Measurements from ENCODE around the gene HECTD2. TPM values are rescaled to one million over a fixed set of nuclear protein-coding genes. Genes with fewer than 3 reads are reported as not detected.
A peak's percentile ranks its signal among the peaks of the same experiment; 100 is the strongest.
"Not testable (repeated sequence)": the region's sequence is repeated elsewhere in the genome, so short reads cannot be mapped to it uniquely, and the experiment has no call there.

Gene HECTD2
- total and polyA plus RNA-seq, 3 experiments from 2014 or later = 1.1 to 9.2 (median 8.1) TPM

DNA sequence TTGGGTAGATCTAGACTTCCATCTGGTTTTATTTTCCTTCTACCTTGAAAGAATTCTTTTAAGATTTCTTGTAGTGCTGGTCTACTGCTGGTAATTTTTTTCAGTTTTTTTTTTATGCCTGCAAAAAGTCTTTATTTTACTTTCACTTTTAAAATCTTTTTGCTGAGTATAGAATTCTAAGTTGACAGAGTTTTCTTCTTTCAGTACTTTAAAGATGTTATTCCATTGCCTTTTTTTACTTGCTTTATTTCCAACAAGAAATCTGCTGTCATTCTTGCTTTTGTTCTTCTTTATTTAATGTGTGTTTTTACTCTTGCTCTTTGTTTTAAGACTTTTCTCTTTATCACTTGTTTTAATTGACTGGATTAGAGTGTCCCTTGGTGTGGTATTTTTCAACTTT is 36.1 kb upstream of the HECTD2 start:
- H3K27ac Mint-ChIP-seq = no peak overlapping the region
- H3K4me1 ChIP-seq (ENCODE audit: insufficient read depth, low read length) = peaks cover 8% of the 10 kb centered on the region
- H3K36me3 ChIP-seq (ENCODE audit: insufficient read depth, low read length) = no peaks in the 10 kb centered on the region
- DNase-seq = no peak
- peaks cover 0 to 3% (median 0%) of the 10 kb centered on the region in 3 donors for H3K36me3 Mint-ChIP-seq
- H3K27me3 Mint-ChIP-seq = peaks cover 13 to 24% of the 10 kb centered on the region in 2 donors
- CTCF ChIA-PET = no interaction called here
- peaks cover 13 to 15% (median 15%) of the 10 kb centered on the region in 3 donors for H3K4me1 Mint-ChIP-seq
- H3K9me3 ChIP-seq (ENCODE audit: low read length) = peaks cover 11% of the 10 kb centered on the region
- H3K4me3 Mint-ChIP-seq = no peak overlapping the region
- H3K27ac ChIP-seq (ENCODE audit: low read depth, low read length) = no peak overlapping the region
- H3K27me3 ChIP-seq (ENCODE audit: insufficient read depth, low read length, poor library complexity, severe bottlenecking) = no peaks in the 10 kb centered on the region
- no peak overlapping the region for H3K4me3 ChIP-seq (ENCODE audit: low read length)
- POLR2A ChIA-PET = no interaction called here
- H3K9me3 Mint-ChIP-seq = peaks cover 19 to 45% (median 38%) of the 10 kb centered on the region in 5 donors

DNA sequence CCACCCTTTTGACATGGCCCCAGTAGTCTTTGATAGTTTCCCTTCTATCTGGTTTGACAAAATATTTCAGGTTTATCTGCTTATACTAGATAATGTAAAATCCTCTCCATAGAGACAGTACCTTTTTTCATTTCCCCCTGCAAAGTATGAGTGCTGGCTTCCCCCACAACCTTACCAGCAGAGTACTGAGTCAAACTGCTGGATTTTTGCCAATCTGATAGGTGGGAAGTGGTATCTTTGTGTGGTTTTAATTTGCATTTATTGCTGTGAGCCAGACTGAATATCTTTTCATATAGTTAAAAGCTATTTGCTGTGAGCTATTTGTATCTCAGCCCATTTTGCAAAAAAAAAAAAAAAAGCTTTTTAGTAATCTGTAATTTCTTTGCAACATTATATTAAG is 32.1 kb upstream of the HECTD2 start:
- Mint-ChIP-seq H3K36me3 (peaks cover 0 to 15% (median 0%) of the 10 kb centered on the region in 3 donors), H3K27ac (peak overlapping the region in 1 of 8 donors; percentile 20), H3K4me1 (peaks cover 21 to 30% (median 25%) of the 10 kb centered on the region in 3 donors), H3K27me3 (peaks cover 10 to 16% of the 10 kb centered on the region in 2 donors), H3K9me3 (peaks cover 19 to 40% (median 38%) of the 10 kb centered on the region in 5 donors), H3K4me3 (peak overlapping the region in 2 of 7 donors; percentile 9 to 13)
- CTCF ChIA-PET = interaction anchor here (0.9 to 2.6 kb wide), 6 partner anchors 8 to 80 kb away, joined by 3 to 8 read pairs (median 3); no protein-coding TSS in a partner anchor
- POLR2A ChIA-PET = interaction anchor here (0.6 to 1.2 kb wide), 4 partner anchors 31 to 1133 kb away, joined by 3 to 6 read pairs (median 4); no protein-coding TSS in a partner anchor
- H3K9me3 ChIP-seq (ENCODE audit: low read length) = peaks cover 11% of the 10 kb centered on the region
- no peaks in the 10 kb centered on the region for H3K27me3 ChIP-seq (ENCODE audit: insufficient read depth, low read length, poor library complexity, severe bottlenecking)
- no peaks in the 10 kb centered on the region for H3K36me3 ChIP-seq (ENCODE audit: insufficient read depth, low read length)
- DNase-seq = peak in 4 of 5 donors; percentile 6 to 74 (median 64)
- H3K4me1 ChIP-seq (ENCODE audit: insufficient read depth, low read length) = peaks cover 9% of the 10 kb centered on the region
- H3K27ac ChIP-seq (ENCODE audit: low read depth, low read length) = no peak overlapping the region
- no peak overlapping the region for H3K4me3 ChIP-seq (ENCODE audit: low read length)

DNA sequence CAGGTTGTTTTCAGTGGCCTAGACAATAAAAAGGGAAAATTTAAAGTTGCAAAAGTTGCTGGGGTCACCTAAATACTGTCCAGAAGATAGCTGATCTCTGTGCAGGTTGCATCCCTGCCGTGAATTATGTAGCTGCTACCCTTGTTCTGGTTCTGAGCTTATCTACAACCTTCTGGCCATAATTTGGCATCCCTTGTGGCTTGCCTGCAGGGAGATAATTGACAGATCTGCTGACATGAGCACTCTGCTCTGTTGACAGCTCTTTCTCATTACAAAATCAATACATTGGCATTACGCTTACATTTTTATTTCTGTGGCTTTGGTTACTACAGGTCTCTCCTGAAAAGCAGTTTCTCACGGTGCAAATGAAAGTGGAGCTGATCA is 29.3 kb upstream of the HECTD2 start:
- H3K27ac ChIP-seq (ENCODE audit: low read depth, low read length) = no peak overlapping the region
- Mint-ChIP-seq H3K27me3 (peaks cover 12 to 20% of the 10 kb centered on the region in 2 donors), H3K27ac (no peak overlapping the region), H3K4me1 (peaks cover 21 to 30% (median 25%) of the 10 kb centered on the region in 3 donors), H3K4me3 (no peak overlapping the region), H3K9me3 (peaks cover 0 to 17% (median 15%) of the 10 kb centered on the region in 5 donors), H3K36me3 (peaks cover 0 to 11% (median 0%) of the 10 kb centered on the region in 3 donors)
- peaks cover 6% of the 10 kb centered on the region for H3K9me3 ChIP-seq (ENCODE audit: low read length)
- H3K27me3 ChIP-seq (ENCODE audit: insufficient read depth, low read length, poor library complexity, severe bottlenecking) = no peaks in the 10 kb centered on the region
- H3K36me3 ChIP-seq (ENCODE audit: insufficient read depth, low read length) = no peaks in the 10 kb centered on the region
- CTCF ChIA-PET = no interaction called here
- H3K4me3 ChIP-seq (ENCODE audit: low read length) = no peak overlapping the region
- DNase-seq = no peak
- H3K4me1 ChIP-seq (ENCODE audit: insufficient read depth, low read length) = peaks cover 9% of the 10 kb centered on the region
- POLR2A ChIA-PET = no interaction called here

DNA sequence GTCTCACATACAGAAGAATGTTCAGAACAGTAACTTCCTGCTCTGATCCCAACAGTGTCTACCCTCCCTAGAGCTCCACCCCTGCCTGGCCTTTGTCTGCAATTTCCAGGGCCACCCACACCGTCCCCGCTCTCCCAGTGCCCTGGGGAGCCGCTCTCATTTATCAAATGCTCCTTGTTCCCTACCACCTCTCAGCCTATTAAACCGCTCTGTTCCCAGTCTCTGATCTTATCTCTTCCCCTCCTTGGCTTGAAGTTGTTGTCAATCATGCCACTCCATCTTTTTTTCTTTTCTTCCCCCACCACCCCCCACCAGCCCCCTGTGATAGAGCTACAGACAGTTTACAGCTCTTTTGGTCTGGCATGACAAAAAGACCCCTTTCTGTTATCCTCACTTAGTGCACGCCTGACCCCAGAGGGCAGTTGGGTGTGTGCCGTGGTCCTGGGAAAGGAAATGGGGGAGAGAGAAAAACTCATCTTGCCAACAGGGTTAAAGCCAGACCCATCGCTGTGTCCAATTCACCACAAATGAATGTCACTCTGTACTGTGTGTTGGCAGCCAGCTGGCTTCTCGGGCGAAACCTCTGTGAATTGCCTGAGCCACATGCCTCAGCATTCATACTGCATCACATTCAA is 28.8 kb upstream of the HECTD2 start:
- no peak for DNase-seq
- peaks cover 9% of the 10 kb centered on the region for H3K4me1 ChIP-seq (ENCODE audit: insufficient read depth, low read length)
- H3K9me3 Mint-ChIP-seq = peaks cover 0 to 14% (median 9%) of the 10 kb centered on the region in 5 donors
- no peaks in the 10 kb centered on the region for H3K36me3 ChIP-seq (ENCODE audit: insufficient read depth, low read length)
- peaks cover 0 to 11% (median 0%) of the 10 kb centered on the region in 3 donors for H3K36me3 Mint-ChIP-seq
- ChIA-PET POLR2A (no interaction called here), CTCF (interaction anchor here (1.3 kb wide), 1 partner anchor 10 kb away, joined by 5 read pairs; no protein-coding TSS in a partner anchor)
- no peak overlapping the region for H3K27ac ChIP-seq (ENCODE audit: low read depth, low read length)
- no peak overlapping the region for H3K4me3 ChIP-seq (ENCODE audit: low read length)
- no peak overlapping the region for H3K4me3 Mint-ChIP-seq
- H3K27ac Mint-ChIP-seq = no peak overlapping the region
- peaks cover 21 to 30% (median 25%) of the 10 kb centered on the region in 3 donors for H3K4me1 Mint-ChIP-seq
- H3K27me3 Mint-ChIP-seq = peaks cover 12 to 21% of the 10 kb centered on the region in 2 donors
- H3K9me3 ChIP-seq (ENCODE audit: low read length) = peaks cover 6% of the 10 kb centered on the region
- H3K27me3 ChIP-seq (ENCODE audit: insufficient read depth, low read length, poor library complexity, severe bottlenecking) = no peaks in the 10 kb centered on the region

DNA sequence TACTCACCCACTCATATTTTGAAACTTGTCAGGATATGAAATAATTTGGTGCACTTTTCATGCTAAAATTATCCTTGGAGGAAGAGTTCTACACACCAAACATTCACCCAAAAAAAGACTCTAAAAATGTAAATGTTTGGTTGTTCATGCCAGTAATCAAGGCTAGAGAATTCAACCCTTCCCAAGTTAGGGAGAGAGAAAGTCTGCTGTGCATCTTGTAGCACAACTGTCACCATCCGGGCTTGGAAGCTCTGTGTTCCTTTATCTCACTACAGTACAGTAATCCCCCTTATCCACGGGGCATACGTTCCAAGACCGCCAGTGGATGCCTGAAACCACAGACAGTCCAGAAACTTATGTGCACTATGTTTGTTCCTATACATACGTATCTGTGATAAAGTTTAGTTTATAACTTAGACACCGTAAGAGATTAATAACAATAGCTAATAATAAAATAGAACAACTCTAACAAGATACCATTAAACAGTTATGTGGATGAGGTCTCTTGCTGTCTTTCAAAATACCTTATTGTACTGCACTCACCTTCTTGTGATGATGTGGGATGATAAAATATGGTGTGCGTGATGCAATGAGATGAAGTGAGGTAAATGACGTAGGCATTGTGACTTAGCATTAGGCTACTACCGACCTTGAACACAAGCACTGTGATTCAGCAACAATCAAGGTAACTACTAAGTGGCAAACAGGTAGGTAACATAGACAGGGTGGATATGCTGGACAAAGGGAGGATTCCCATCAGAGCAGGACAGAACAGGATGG is 24.6 kb upstream of the HECTD2 start:
- Mint-ChIP-seq H3K9me3 (no peaks in the 10 kb centered on the region), H3K27me3 (peaks cover 14 to 32% of the 10 kb centered on the region in 2 donors), H3K27ac (no peak overlapping the region), H3K36me3 (peaks cover 0 to 4% (median 0%) of the 10 kb centered on the region in 3 donors), H3K4me3 (no peak overlapping the region), H3K4me1 (peaks cover 4 to 7% (median 5%) of the 10 kb centered on the region in 3 donors)
- H3K4me3 ChIP-seq (ENCODE audit: low read length) = no peak overlapping the region
- ChIA-PET CTCF (interaction anchor here (1.0 to 1.3 kb wide), 2 partner anchors 7 to 87 kb away, joined by 3 to 4 read pairs; no protein-coding TSS in a partner anchor), POLR2A (interaction anchor here (0.6 kb wide), 1 partner anchor 408 kb away, joined by 4 read pairs; no protein-coding TSS in a partner anchor)
- H3K9me3 ChIP-seq (ENCODE audit: low read length) = no peaks in the 10 kb centered on the region
- H3K36me3 ChIP-seq (ENCODE audit: insufficient read depth, low read length) = no peaks in the 10 kb centered on the region
- peaks cover 5% of the 10 kb centered on the region for H3K4me1 ChIP-seq (ENCODE audit: insufficient read depth, low read length)
- no peak for DNase-seq
- no peaks in the 10 kb centered on the region for H3K27me3 ChIP-seq (ENCODE audit: insufficient read depth, low read length, poor library complexity, severe bottlenecking)
- no peak overlapping the region for H3K27ac ChIP-seq (ENCODE audit: low read depth, low read length)

DNA sequence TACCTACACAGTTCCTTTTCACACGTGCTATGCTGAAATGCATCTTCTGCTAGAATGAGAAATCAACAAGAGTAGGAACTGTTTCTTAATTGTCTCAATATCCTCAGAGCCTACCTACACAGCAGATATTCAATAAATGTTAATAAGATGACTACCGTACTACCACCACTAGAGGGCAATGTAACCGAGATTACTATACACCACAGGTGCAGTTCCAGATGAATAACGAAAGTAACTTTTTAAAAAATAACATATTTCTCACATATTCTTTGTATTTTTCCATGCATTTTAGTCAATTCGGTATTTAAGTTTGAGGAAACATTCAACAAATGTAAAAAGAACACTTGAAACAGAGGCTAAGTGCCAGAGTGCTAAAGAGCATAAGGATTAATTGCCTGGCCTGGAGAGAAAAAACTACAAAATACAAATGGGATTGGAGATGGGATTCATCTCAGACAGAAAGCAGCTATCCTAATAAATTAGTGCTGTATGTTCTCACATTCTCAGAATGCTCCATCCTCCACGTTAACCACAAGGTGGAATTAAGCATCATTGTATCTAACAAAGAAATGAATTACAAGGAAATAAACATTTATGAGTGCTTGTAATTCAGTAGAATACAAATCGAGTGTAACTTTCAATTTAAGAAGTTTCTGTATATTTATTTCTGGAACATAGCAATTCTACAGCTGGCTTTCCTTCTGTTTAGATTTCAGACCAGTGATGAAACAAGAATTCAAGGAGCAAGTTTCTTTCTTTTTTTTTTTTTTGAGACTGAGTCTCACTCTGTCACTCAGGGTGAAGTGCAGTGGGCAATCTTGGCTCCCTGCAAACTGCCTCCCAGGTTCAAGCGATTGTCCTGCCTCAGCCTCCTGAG is 20.3 kb upstream of the HECTD2 start:
- Histone ChIP-seq H3K27me3 (ENCODE audit: insufficient read depth, low read length, poor library complexity, severe bottlenecking) (no peaks in the 10 kb centered on the region), H3K4me3 (ENCODE audit: low read length) (no peak overlapping the region), H3K27ac (ENCODE audit: low read depth, low read length) (no peak overlapping the region), H3K4me1 (ENCODE audit: insufficient read depth, low read length) (peaks cover 5% of the 10 kb centered on the region), H3K9me3 (ENCODE audit: low read length) (no peaks in the 10 kb centered on the region), H3K36me3 (ENCODE audit: insufficient read depth, low read length) (no peaks in the 10 kb centered on the region)
- Mint-ChIP-seq H3K36me3 (no peaks in the 10 kb centered on the region), H3K27me3 (peaks cover 8 to 30% of the 10 kb centered on the region in 2 donors), H3K9me3 (no peaks in the 10 kb centered on the region), H3K4me1 (peaks cover 4 to 10% (median 8%) of the 10 kb centered on the region in 3 donors), H3K4me3 (peak overlapping the region in 1 of 7 donors; percentile 46), H3K27ac (peak overlapping the region in 2 of 8 donors; percentile 5 to 64)
- CTCF ChIA-PET = interaction anchor here (0.6 to 2.2 kb wide), 7 partner anchors 8 to 533 kb away, joined by 3 to 8 read pairs (median 4); partner anchors contain the start of gene BTAF1
- POLR2A ChIA-PET = no interaction called here
- peak in 3 of 5 donors; percentile 50 to 64 (median 61) for DNase-seq

DNA sequence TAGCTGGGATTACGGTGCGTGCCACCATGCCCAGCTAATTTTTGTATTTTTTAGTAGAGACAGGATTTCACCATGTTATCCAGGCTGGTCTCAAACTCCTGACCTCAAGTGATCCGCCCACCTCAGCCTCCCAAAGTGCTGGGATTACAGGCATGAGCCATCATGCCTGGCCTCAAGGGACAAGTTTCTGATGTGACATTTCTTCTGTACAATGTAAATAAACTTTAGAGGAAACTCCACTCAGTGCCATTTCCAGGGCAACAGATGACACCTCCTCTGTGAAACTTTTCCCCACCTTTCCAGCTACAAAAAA is 19.7 kb upstream of the HECTD2 start:
- H3K27me3 Mint-ChIP-seq = peaks cover 8 to 29% of the 10 kb centered on the region in 2 donors
- H3K36me3 Mint-ChIP-seq; H3K4me3 Mint-ChIP-seq; H3K4me1 ChIP-seq (ENCODE audit: insufficient read depth, low read length); POLR2A ChIA-PET; H3K27ac ChIP-seq (ENCODE audit: low read depth, low read length); H3K9me3 ChIP-seq (ENCODE audit: low read length); H3K4me3 ChIP-seq (ENCODE audit: low read length); H3K27me3 ChIP-seq (ENCODE audit: insufficient read depth, low read length, poor library complexity, severe bottlenecking); H3K36me3 ChIP-seq (ENCODE audit: insufficient read depth, low read length); DNase-seq; H3K9me3 Mint-ChIP-seq; H3K4me1 Mint-ChIP-seq; H3K27ac Mint-ChIP-seq: not testable (repeated sequence)
- CTCF ChIA-PET = interaction anchor here (0.6 to 2.2 kb wide), 6 partner anchors 8 to 533 kb away, joined by 3 to 8 read pairs (median 4); partner anchors contain the start of gene BTAF1

Data from CD8-positive, alpha-beta memory T cell (primary cell).